ENCODE measurements around the gene C1QB.
"Not testable (repeated sequence)": the region's sequence is repeated elsewhere in the genome, so short reads cannot be mapped to it uniquely, and the experiment has no call there.

The C1QB gene

GRCh38 chr1:22670352-22670975 is 17.4 kb downstream of the C1QB start:
- no peak for DNase-seq

- DNase-seq: no peak
Measured at GRCh38 chr1:22671999-22672398, 19.0 kb downstream of the C1QB start.

- DNase-seq: peak; percentile 36
Measured at GRCh38 chr1:22673486-22674409, 20.7 kb downstream of the C1QB start.

- DNase-seq: no peak
Measured at GRCh38 chr1:22674410-22674749, 21.3 kb downstream of the C1QB start.

- DNase-seq: not testable (repeated sequence)
Measured at GRCh38 chr1:22676151-22676550, 23.1 kb downstream of the C1QB start.

GRCh38 chr1:22676916-22677583 is 24.0 kb downstream of the C1QB start:
- DNase-seq: no peak

- DNase-seq: no peak
Measured at GRCh38 chr1:22677931-22678896, 25.2 kb downstream of the C1QB start.

- no peak for DNase-seq
Measured at GRCh38 chr1:22680726-22681125, 27.7 kb downstream of the C1QB start.

GRCh38 chr1:22681556-22682276 is 28.7 kb downstream of the C1QB start:
- DNase-seq: no peak

- no peak for DNase-seq
Measured at GRCh38 chr1:22683547-22683946, 30.5 kb downstream of the C1QB start.

- DNase-seq: no peak
Measured at GRCh38 chr1:22685591-22686059, 32.6 kb downstream of the C1QB start.

- no peak for DNase-seq
Measured at GRCh38 chr1:22687191-22687590, 34.2 kb downstream of the C1QB start.

GRCh38 chr1:22688466-22688865 is 35.4 kb downstream of the C1QB start:
- DNase-seq: no peak

GRCh38 chr1:22689505-22689904 is 36.5 kb downstream of the C1QB start:
- DNase-seq: no peak

GRCh38 chr1:22691031-22691753 is 38.2 kb downstream of the C1QB start:
- DNase-seq: no peak

- no peak for DNase-seq
Measured at GRCh38 chr1:22694172-22694571, 41.1 kb downstream of the C1QB start.

- no peak for DNase-seq
Measured at GRCh38 chr1:22696610-22697009, 43.6 kb downstream of the C1QB start.

- no peak for DNase-seq
Measured at GRCh38 chr1:22697980-22698379, 44.9 kb downstream of the C1QB start.

- no peak for DNase-seq
Measured at GRCh38 chr1:22699681-22700520, 46.9 kb downstream of the C1QB start.
